Mucosa of descending colon (tissue), 3 donors: Measurements from ENCODE around the gene EFNB1. TPM values are rescaled to one million over a fixed set of nuclear protein-coding genes. Genes with fewer than 3 reads are reported as not detected.

Experiments
- ATAC-seq: fragments of 200-7000 bp; cut with Tn5 transposase; one replicate; pipeline ENCODE4 v1.9.1; 2020; ENCODE audit warnings: mild to moderate bottlenecking, moderate library complexity
- DNase-seq, 3 donors: peaks; one replicate each; pipeline ENCODE4 v3.0.0-alpha.2; 2020
- H3K36me3 ChIP-seq: fragments of 200-600 bp; one replicate; pipeline ENCODE4 v1.8.0; 2021; ENCODE audit warnings: low read depth, mild to moderate bottlenecking
- H3K4me1 ChIP-seq: fragments of 200-600 bp; one replicate; pipeline ENCODE4 v1.8.0; 2021; ENCODE audit warnings: low read depth, mild to moderate bottlenecking
- H3K4me3 ChIP-seq: fragments of 200-600 bp; one replicate; pipeline ENCODE4 v1.8.0; 2021; ENCODE audit warnings: mild to moderate bottlenecking
- H3K9me3 ChIP-seq: fragments of 200-600 bp; one replicate; pipeline ENCODE4 v1.8.0; 2021; ENCODE audit warnings: mild to moderate bottlenecking
- CTCF ChIP-seq: fragments of 200-600 bp; IDR thresholded peaks from one replicate; pipeline ENCODE4 v1.8.0; 2022; ENCODE audit warnings: antibody characterized with exemption, mild to moderate bottlenecking
- intact Hi-C, 2 donors: fragments of 100-400 bp; cut with DNase I in 1 of 2; cut with micrococcal nuclease in 1 of 2; formaldehyde crosslinking; loops; one replicate each; pipeline versions ENCODE4 v1.11.0 to v1.11.1; 2022; cut with DNase I, micrococcal nuclease
- total RNA-seq, 3 donors: library from RNA; stranded (reverse); fragmentation: NEBNext Ultra II Directional in 2 of 3; extraction: Animal tissue kit (Norgen Biotek cat#: 25700) in 2 of 3; gene quantifications; one replicate each; pipeline versions ENCODE4 v1.2.1 to v1.2.4, GENCODE V29; 2021 to 2023
- donor health status: DM: no; HTN: no; CAD: no; lungs with moderate emphysema.
- donor health status: DM: no; HTN: no; CAD: no.
- donor health status: DM: no; HTN: yes; CAD: no.

Gene EFNB1
- total RNA-seq, 3 donors from 2014 or later = 41.7 to 81.5 (median 66.3) TPM

DNA sequence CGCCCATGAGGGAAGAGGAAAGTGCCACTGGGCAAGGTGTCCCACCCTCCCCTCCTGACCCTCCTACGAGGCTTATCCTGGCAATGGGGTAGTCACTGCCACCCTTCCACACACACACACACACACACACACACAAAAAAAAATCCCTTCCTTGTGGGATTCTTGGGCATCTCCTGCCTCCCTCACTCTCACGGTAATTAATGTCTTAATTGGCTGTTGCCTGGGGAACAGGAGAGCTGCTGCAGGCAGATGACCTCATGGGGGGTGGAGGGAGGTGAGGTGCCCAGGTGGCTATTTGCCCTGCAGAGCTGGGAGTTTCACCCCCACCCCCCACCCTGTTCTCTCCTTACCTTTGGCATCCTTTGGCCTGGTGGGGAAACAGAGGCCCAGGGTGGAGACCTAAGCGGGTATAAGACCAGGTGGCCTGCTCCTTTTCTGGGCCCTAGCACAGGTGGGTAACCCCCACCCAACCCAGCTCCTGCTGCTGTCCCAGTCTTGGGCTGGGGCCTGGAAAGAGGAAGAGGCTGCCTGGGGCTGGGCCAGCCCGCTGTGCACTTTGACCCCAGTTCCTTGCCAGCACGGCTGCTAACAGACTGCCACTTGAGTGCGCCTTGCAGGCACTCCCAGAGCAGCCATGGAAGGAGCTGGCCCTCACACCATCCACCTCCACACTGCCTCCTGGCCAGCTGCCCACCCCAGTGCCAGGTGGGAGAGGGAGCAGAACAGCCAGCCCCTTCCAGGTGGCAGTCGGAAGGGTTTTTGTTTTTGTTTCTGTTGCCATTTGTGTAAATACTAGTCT, 12.6 kb downstream of the EFNB1 start:
- H3K9me3 ChIP-seq = no peaks in the 10 kb centered on the region
- DNase-seq = peak; percentile 83 to 88 (median 86)
- no peak overlapping the region for H3K4me3 ChIP-seq
- H3K4me1 ChIP-seq = peaks cover 7% of the 10 kb centered on the region
- intact Hi-C loops = loop anchor here in 1 of 2 donors (10.0 kb wide), 1 partner anchor 153 kb away; no protein-coding TSS in a partner anchor
- no peak for TF ChIP-seq CTCF
- no peaks in the 10 kb centered on the region for H3K36me3 ChIP-seq
- ATAC-seq = peak; percentile 78

- H3K36me3 ChIP-seq = no peaks in the 10 kb centered on the region
- ATAC-seq (peak; percentile 73), DNase-seq (peak; percentile 68 to 75 (median 75))
- H3K9me3 ChIP-seq = no peaks in the 10 kb centered on the region
- intact Hi-C loops = loop anchor here in 1 of 2 donors (10.0 kb wide), 1 partner anchor 152 kb away; no protein-coding TSS in a partner anchor
- no peak overlapping the region for H3K4me3 ChIP-seq
- peaks cover 6% of the 10 kb centered on the region for H3K4me1 ChIP-seq
- TF ChIP-seq CTCF = no peak
Measured at GRCh38 chrX:68842351-68842750, 13.5 kb downstream of the EFNB1 start.

GRCh38 chrX:68842781-68843581, 14.2 kb downstream of the EFNB1 start:
- intact Hi-C loops = loop anchor here in 1 of 2 donors (10.0 kb wide), 1 partner anchor 152 kb away; no protein-coding TSS in a partner anchor
- Histone ChIP-seq H3K4me1 (peaks cover 5% of the 10 kb centered on the region), H3K9me3 (no peaks in the 10 kb centered on the region), H3K36me3 (no peaks in the 10 kb centered on the region), H3K4me3 (no peak overlapping the region)
- DNase-seq (peak; percentile 52 to 69 (median 67)), ATAC-seq (peak; percentile 60)
- no peak for TF ChIP-seq CTCF

GRCh38 chrX:68843992-68844391, 15.2 kb downstream of the EFNB1 start:
- Histone ChIP-seq H3K9me3 (no peaks in the 10 kb centered on the region), H3K4me1 (peaks cover 5% of the 10 kb centered on the region), H3K4me3 (no peak overlapping the region), H3K36me3 (no peaks in the 10 kb centered on the region)
- ATAC-seq (peak; percentile 47), DNase-seq (peak in 2 of 3 donors; percentile 14 to 45)
- no peak for TF ChIP-seq CTCF
- intact Hi-C loops = loop anchor here in 1 of 2 donors (10.0 kb wide), 1 partner anchor 151 kb away; no protein-coding TSS in a partner anchor

DNA sequence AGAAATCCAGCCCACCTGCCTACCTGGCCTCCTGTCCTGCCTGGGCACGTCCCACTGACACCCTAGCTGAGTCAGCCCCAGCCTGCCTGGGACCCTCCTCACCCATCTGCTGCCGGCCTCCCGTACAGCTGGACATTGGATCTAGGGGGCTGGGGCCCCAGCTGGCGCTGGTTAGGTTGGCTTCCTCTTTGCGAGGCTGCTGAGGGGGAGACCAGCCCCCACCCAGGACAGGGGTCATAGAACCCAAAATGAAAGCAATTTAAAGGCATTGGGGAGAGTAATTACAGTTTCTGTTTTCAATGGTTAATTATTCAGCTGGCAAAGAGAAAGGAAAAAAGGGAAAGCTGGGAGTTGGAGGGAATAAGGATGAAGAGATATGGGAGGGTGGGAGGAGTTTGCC, 15.8 kb downstream of the EFNB1 start:
- H3K4me1 ChIP-seq = peaks cover 5% of the 10 kb centered on the region
- H3K36me3 ChIP-seq = no peaks in the 10 kb centered on the region
- ATAC-seq (no peak), DNase-seq (no peak)
- intact Hi-C loops = loop anchor here in 1 of 2 donors (10.0 kb wide), 1 partner anchor 150 kb away; no protein-coding TSS in a partner anchor
- H3K4me3 ChIP-seq = no peak overlapping the region
- no peaks in the 10 kb centered on the region for H3K9me3 ChIP-seq
- no peak for TF ChIP-seq CTCF
